ENCODE data around the gene AHCYL2.
A peak's percentile ranks its signal among the peaks of the same experiment; 100 is the strongest.

AHCYL2 gene

DNA sequence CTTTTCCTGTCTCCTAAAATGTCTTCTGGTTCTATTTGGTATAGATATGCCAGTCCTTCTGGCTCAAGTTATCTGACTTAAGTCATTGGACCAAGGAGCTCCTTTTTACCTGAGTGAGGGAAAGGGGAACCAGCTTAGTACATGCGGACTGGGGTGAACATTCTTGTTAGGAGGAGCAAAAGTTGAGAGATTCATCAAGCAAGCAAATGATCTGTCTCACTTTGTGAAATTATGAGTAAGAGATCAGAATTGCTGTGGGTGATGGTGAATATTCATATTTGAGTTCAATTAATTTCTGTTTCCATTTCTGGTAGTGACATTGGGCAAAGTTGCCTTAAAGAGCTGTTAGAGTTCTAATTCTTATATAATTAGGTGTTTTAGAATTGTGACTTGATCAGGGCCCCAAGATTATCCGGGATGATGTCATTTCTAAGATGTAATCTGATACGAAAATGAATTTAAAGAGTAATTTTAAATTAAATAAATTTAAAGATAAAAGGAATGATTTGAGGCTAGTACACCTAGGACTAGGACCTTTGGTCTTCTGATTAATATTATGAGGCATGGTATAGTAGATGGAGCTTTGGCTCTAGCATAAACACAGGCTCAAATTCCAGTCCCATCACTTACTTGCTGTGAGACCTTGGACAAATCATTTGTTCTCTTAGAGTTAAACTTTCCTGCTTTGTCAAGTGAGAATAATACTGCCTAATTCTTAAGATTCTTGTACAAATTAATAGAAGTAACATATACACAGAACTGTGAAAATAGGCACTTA, 149.0 kb downstream of the AHCYL2 start:
- TF ChIP-seq, protein P1, sequence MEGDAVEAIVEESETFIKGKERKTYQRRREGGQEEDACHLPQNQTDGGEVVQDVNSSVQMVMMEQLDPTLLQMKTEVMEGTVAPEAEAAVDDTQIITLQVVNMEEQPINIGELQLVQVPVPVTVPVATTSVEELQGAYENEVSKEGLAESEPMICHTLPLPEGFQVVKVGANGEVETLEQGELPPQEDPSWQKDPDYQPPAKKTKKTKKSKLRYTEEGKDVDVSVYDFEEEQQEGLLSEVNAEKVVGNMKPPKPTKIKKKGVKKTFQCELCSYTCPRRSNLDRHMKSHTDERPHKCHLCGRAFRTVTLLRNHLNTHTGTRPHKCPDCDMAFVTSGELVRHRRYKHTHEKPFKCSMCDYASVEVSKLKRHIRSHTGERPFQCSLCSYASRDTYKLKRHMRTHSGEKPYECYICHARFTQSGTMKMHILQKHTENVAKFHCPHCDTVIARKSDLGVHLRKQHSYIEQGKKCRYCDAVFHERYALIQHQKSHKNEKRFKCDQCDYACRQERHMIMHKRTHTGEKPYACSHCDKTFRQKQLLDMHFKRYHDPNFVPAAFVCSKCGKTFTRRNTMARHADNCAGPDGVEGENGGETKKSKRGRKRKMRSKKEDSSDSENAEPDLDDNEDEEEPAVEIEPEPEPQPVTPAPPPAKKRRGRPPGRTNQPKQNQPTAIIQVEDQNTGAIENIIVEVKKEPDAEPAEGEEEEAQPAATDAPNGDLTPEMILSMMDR (IDR thresholded peaks at IDR 0.05; ENCODE audit: low read depth, low read length): no peak
- no peak overlapping the region for H3K4me3 ChIP-seq (ENCODE audit: low read depth, low read length)
- no peak for DNase-seq

DNA sequence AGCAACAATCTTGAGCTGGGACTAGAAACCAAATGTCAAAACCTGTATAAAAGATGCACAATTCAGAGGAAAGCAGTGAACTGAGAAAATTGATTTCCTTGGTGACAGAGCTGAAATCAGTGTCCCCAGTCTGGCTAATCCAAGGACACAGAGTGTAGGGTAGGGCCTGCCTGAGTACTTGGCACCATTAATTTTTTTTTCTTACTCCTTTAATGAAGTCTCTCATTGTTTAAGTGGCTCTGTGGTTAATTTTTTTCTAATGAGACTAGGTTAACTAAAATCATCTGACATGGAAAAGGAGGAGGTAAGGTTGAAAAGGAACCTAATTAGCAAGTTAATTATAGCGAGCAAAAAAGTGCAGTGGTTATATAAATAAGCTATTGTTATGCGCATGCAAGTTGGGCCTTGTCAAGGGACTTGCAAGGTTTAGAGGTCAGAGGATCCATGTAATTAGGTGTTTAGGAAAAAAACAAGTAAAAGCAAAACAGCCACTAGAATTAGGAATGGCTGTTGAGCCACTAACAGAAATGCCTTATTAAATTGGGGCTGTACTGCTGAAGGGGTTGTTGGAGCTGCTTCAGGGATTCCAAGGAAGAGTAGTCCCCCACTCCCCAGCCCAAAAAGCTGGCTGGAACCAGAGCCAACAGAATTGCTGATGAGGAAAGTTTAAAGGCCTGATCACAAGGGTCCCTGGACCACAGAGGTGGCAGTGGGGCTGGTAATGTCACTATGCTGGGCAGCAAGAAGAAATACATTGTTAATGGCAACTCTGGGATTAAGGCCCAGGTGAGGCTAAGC, 150.5 kb downstream of the AHCYL2 start:
- TF ChIP-seq, protein P1 (IDR thresholded peaks at IDR 0.05; ENCODE audit: low read depth, low read length): no peak
- no peaks in the 10 kb centered on the region for H3K4me1 ChIP-seq
- H3K9me3 ChIP-seq: no peaks in the 10 kb centered on the region
- no peak for DNase-seq
- H3K27me3 ChIP-seq: no peaks in the 10 kb centered on the region
- no peaks in the 10 kb centered on the region for H3K36me3 ChIP-seq
- no peak overlapping the region for H3K4me3 ChIP-seq (ENCODE audit: low read depth, low read length)

More for the DNA sequence above, 149.0 kb downstream of the AHCYL2 start:
- Histone ChIP-seq H3K4me1 (no peaks in the 10 kb centered on the region), H3K36me3 (no peaks in the 10 kb centered on the region), H3K27me3 (no peaks in the 10 kb centered on the region), H3K9me3 (no peaks in the 10 kb centered on the region)

DNA sequence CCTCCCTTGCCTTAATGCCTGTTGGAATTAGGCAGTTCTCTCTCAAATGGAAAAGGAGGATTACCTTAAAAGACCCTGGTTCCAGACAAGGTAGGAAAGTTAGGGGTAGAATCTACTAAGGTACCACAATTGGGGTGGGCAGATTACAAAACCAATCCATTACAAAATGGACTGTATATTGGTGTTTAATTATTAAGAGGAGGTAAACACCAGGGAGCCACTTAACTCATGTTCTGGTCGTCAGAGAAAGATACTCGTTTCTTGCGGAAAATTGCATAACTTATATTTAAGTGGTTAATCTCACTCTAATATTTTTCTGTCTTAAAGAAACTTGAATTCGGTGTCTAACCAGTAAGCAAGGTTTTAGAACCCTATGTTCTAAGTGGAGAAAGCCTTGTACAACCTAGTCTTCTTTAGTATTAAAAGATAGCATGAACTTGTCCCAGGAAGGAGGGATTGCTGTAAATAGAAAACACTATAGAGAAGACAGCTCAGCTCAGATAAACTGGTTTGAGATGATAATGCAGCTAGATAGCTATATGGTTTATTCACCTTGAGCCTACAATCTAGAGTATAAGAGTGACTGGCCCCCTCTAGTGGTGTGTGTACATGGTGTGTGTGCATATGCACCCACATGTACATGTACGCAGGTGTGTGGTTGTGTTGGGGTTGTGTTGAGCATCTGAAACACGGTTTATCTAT, 151.4 kb downstream of the AHCYL2 start:
- Histone ChIP-seq H3K9me3 (no peaks in the 10 kb centered on the region), H3K4me3 (ENCODE audit: low read depth, low read length) (no peak overlapping the region), H3K4me1 (no peaks in the 10 kb centered on the region), H3K27me3 (no peaks in the 10 kb centered on the region), H3K36me3 (no peaks in the 10 kb centered on the region)
- TF ChIP-seq, protein P1 (IDR thresholded peaks at IDR 0.05; ENCODE audit: low read depth, low read length): peak; percentile 85
- peak; percentile 60 for DNase-seq

DNA sequence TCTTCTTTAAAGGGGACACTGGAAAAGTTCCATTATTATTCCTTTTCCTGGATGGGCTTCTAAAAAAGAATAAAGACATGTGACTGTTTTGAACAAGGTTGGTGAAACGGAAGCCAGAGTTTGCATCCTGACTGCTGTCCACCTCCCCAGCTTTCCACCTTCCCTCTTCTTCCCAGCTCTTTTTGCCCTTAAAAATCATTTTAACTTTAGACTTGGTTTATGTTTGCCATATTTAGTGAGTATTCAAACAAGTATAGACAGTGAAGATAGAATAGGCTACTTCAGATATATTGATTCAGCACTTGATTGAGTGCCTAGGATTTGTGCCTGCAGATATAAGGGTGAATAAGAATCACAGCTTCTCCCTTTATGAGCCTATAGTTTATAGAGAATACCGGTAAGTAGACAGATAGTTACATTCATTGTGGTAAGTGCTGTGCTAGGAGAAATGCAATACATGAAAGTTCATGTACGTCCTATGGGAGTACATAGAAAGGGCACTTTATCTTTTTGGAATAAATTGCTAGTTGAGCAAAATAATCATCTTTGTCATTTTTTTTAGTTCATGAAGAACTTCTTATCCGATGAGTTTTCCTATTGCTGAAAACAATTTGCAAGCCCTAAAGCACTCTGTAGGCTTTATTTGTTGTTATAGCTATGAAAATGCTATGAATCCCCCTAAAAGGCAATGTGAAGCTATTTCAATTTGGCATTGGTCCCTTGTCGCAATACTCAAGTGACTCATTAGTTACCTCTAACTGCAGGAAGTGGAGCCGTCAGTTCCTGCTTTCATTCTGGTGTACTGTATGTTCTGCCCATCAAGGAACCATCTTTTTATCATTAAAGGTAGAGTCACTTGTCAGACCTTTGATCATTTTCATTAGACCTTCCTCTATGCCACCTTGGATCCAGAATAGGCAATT, 152.2 kb downstream of the AHCYL2 start:
- Histone ChIP-seq H3K36me3 (no peaks in the 10 kb centered on the region), H3K4me3 (ENCODE audit: low read depth, low read length) (no peak overlapping the region), H3K4me1 (no peaks in the 10 kb centered on the region), H3K9me3 (no peaks in the 10 kb centered on the region), H3K27me3 (no peaks in the 10 kb centered on the region)
- TF ChIP-seq, protein P1 (IDR thresholded peaks at IDR 0.05; ENCODE audit: low read depth, low read length): no peak
- DNase-seq: no peak

DNA sequence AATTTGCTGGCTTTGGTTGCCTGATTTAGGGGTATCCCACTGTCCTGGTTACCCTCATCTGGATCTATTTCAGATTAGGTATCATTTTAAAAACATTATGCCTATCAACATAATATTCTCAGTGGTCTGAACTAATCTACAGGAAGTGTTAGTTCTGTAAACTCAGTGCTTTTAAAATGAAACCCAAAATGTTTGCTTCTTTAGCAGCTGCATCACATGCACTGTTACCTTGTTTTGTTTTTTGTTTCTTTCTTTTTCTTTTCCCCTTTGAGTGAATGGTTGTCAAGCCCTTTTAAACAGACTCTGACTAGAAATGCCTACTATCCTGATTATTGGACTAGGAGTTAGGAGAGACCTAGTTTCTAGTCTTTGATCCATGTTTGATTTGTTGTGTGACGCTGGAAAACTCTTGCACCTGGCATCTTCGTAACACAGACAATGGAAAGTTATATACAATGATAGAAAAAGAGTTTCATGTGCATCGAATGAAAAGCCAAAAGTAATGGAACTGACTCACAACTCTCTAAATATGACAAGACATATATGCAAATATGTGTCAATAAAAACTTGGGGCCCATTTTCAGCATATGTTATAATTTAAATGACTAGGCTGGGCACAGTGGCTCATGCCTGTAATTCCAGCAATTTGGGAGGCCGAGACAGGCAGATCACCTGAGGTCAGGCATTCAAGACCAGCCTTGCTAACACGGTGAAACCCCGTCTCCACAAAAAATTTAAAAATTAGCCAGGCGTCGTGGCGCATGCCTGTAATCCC, 157.1 kb downstream of the AHCYL2 start:
- no peak overlapping the region for H3K4me3 ChIP-seq (ENCODE audit: low read depth, low read length)
- no peaks in the 10 kb centered on the region for H3K27me3 ChIP-seq
- TF ChIP-seq, protein P1 (IDR thresholded peaks at IDR 0.05; ENCODE audit: low read depth, low read length): no peak
- no peaks in the 10 kb centered on the region for H3K9me3 ChIP-seq
- H3K36me3 ChIP-seq: no peaks in the 10 kb centered on the region
- H3K4me1 ChIP-seq: no peaks in the 10 kb centered on the region
- no peak for DNase-seq
